C4-2B (cell line): Measurements from ENCODE around the gene WDCP.

ENCODE experiments used
- H3K27ac ChIP-seq: fragments of 450-650 bp; 2 replicates; pipeline ENCODE4 v1.5.1; 2017
- CTCF ChIP-seq: fragments of 450-650 bp; conservative IDR thresholded peaks from 2 replicates; pipeline ENCODE4 v1.5.1; 2017; ENCODE audit warnings: mild to moderate bottlenecking
- ZFX ChIP-seq: fragments of 450-650 bp; IDR thresholded peaks from 2 replicates; pipeline ENCODE4 v1.6.1; 2017

The WDCP gene

GRCh38 chr2:24058564-24059271 lies 11.5 kb upstream of the WDCP start:
- H3K27ac ChIP-seq = no peak overlapping the region
- TF ChIP-seq CTCF (no peak), ZFX (no peak)

- TF ChIP-seq CTCF (no peak), ZFX (no peak)
- no peak overlapping the region for H3K27ac ChIP-seq
Measured at GRCh38 chr2:24055750-24056149, 8.6 kb upstream of the WDCP start.

GRCh38 chr2:24054366-24055010 lies 7.3 kb upstream of the WDCP start:
- TF ChIP-seq ZFX (no peak), CTCF (no peak)
- H3K27ac ChIP-seq = no peak overlapping the region

GRCh38 chr2:24052951-24053350 lies 5.8 kb upstream of the WDCP start:
- H3K27ac ChIP-seq = no peak overlapping the region

GRCh38 chr2:24051833-24052232 lies 4.6 kb upstream of the WDCP start:
- peak overlapping the region; percentile 44; the same call in 1 of the 2 replicates for H3K27ac ChIP-seq
- TF ChIP-seq ZFX (no peak), CTCF (no peak)

More at GRCh38 chr2:24052951-24053350, 5.8 kb upstream of the WDCP start:
- no peak for TF ChIP-seq CTCF
- TF ChIP-seq ZFX = no peak

GRCh38 chr2:24050041-24050979 lies 3.1 kb upstream of the WDCP start:
- H3K27ac ChIP-seq = peak overlapping the region; percentile 44
- TF ChIP-seq CTCF (no peak), ZFX (no peak)
